Testis (tissue), 2 donors: Measurements from ENCODE around the gene LEMD2.

Source experiments
- POLR2A ChIP-seq: fragments of 450-650 bp; IDR thresholded peaks from one replicate; pipeline ENCODE4 v1.6.1; 2017; ENCODE audit warnings: antibody characterized with exemption, mild to moderate bottlenecking, moderate library complexity
- TF ChIP-seq, protein P1 (sequence below), 3 experiments: fragments of 450-650 bp in 2 of 3; fragments of 200-600 bp in 1 of 3; sonication (generic) in 1 of 3; IDR thresholded peaks; one replicate each; pipeline ENCODE4 v1.5.1; 2016 to 2019; ENCODE audit warnings: antibody characterized with exemption in 3 of 3, mild to moderate bottlenecking in 2 of 3, moderate library complexity in 1 of 3

DNA sequence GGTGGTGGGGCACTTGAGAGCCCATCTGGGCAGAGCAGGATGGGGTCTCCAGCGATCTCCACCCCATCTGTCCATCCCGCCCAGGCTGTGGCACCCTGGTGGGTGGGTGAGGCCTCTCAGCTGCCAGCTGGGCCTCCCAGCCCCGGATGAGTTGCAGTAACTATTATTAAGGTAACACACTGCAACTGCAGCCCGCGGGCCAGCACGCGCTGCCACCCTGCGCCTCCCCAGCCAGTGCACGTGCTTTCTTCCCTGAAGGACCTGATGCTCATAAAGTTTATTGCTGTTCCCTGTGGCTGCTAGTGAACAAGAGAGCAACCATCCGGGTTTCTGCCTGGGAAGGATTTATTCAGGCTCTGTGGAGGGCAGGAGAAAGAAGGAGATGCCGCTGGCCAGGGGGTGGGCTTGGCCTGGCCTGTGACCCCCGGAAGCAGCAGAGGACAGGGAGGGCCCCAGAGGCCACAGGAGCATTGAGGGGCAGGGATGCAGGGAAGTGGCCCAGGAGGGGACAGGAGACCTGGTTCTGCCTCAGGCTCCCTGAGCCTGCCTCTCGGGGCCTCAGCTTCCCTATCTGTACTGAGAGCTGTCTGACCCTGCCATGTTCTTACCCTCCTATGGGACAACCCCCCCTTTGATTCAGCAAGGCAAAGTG is 43.9 kb downstream of the LEMD2 start:
- TF ChIP-seq, protein P1, sequence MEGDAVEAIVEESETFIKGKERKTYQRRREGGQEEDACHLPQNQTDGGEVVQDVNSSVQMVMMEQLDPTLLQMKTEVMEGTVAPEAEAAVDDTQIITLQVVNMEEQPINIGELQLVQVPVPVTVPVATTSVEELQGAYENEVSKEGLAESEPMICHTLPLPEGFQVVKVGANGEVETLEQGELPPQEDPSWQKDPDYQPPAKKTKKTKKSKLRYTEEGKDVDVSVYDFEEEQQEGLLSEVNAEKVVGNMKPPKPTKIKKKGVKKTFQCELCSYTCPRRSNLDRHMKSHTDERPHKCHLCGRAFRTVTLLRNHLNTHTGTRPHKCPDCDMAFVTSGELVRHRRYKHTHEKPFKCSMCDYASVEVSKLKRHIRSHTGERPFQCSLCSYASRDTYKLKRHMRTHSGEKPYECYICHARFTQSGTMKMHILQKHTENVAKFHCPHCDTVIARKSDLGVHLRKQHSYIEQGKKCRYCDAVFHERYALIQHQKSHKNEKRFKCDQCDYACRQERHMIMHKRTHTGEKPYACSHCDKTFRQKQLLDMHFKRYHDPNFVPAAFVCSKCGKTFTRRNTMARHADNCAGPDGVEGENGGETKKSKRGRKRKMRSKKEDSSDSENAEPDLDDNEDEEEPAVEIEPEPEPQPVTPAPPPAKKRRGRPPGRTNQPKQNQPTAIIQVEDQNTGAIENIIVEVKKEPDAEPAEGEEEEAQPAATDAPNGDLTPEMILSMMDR (IDR thresholded peaks at IDR 0.05): no peak
- TF ChIP-seq POLR2A: no peak
